Bronchial epithelial cell (primary cell): ENCODE results near the gene ITSN1. TPM values are rescaled to one million over a fixed set of nuclear protein-coding genes. Genes with fewer than 3 reads are reported as not detected.

Experiments
- DNase-seq: peaks from one replicate; pipeline ENCODE4 v3.0.0-alpha.2; 2010; ENCODE audit warnings: low read depth
- FAIRE-seq: peaks from 2 replicates; lab custom pipeline; 2011; peaks lifted over from hg19 to GRCh38; lab: Jason Lieb, UNC
- H3K27me3 ChIP-seq: 2 replicates; pipeline ENCODE4 v1.5.1; 2011; ENCODE audit warnings: low read length; ENCODE audit not compliant: control insufficient read depth, insufficient read depth
- H3K36me3 ChIP-seq: 2 replicates; pipeline ENCODE4 v1.5.1; 2011; ENCODE audit warnings: low read length; ENCODE audit not compliant: control insufficient read depth, insufficient read depth
- H3K4me3 ChIP-seq: 2 replicates; pipeline ENCODE4 v1.5.1; 2011; ENCODE audit warnings: mild to moderate bottlenecking, low read depth, low read length, control low read depth
- CTCF ChIP-seq: IDR thresholded peaks from 2 replicates; pipeline ENCODE4 v1.5.1; 2011; ENCODE audit warnings: mild to moderate bottlenecking, moderate library complexity, low read length, control low read depth, inconsistent platforms; ENCODE audit not compliant: insufficient read depth, severe bottlenecking
- total RNA-seq: library from RNA; depleted of rRNA; stranded (reverse); fragments of >200 nt; gene quantifications from 2 replicates; pipeline ENCODE4 v1.2.1, GENCODE V29; 2014

ITSN1 gene
- total RNA-seq, 1 donor from 2014 or later: 15.0 TPM

GRCh38 chr21:33875026-33875695 is 232.9 kb downstream of the ITSN1 start:
- DNase-seq: no peak
- no peaks in the 10 kb centered on the region for H3K27me3 ChIP-seq
- no peak for TF ChIP-seq CTCF
- no peak for FAIRE-seq
- no peaks in the 10 kb centered on the region for H3K36me3 ChIP-seq
- H3K4me3 ChIP-seq: no peak overlapping the region

GRCh38 chr21:33878824-33879223 is 236.5 kb downstream of the ITSN1 start:
- peaks cover 3% of the 10 kb centered on the region for H3K27me3 ChIP-seq
- no peak for TF ChIP-seq CTCF
- no peak overlapping the region for H3K4me3 ChIP-seq
- no peaks in the 10 kb centered on the region for H3K36me3 ChIP-seq
- FAIRE-seq (no peak), DNase-seq (no peak)

- Histone ChIP-seq H3K27me3 (peaks cover 3% of the 10 kb centered on the region), H3K36me3 (no peaks in the 10 kb centered on the region), H3K4me3 (no peak overlapping the region)
- FAIRE-seq (no peak), DNase-seq (no peak)
- TF ChIP-seq CTCF: no peak
Observed at GRCh38 chr21:33880626-33881025, 238.3 kb downstream of the ITSN1 start.

- Histone ChIP-seq H3K27me3 (peaks cover 3% of the 10 kb centered on the region), H3K4me3 (no peak overlapping the region), H3K36me3 (no peaks in the 10 kb centered on the region)
- DNase-seq (no peak), FAIRE-seq (no peak)
- no peak for TF ChIP-seq CTCF
Observed at GRCh38 chr21:33881689-33882440, 239.6 kb downstream of the ITSN1 start.

GRCh38 chr21:33883118-33883517 is 240.8 kb downstream of the ITSN1 start:
- Histone ChIP-seq H3K27me3 (peaks cover 3% of the 10 kb centered on the region), H3K4me3 (no peak overlapping the region), H3K36me3 (no peaks in the 10 kb centered on the region)
- FAIRE-seq: no peak
- DNase-seq: no peak
- no peak for TF ChIP-seq CTCF
